Stomach (tissue), 9 donors: ENCODE measurements around the gene SOWAHC. TPM values are rescaled to one million over a fixed set of nuclear protein-coding genes. Genes with fewer than 3 reads are reported as not detected.

Experiments used
- DNase-seq, 2 donors: peaks; one replicate each; pipeline versions ENCODE4 v3.0.0 to v3.0.0-alpha.2; 2013 to 2019
- H3K27ac ChIP-seq, 5 donors: fragments of 200-600 bp in 4 of 5; sonication (generic) in 4 of 5; one replicate each; pipeline ENCODE4 v1.5.1; 2013 to 2019; ENCODE audit warnings: mild to moderate bottlenecking in 1 of 5, moderate library complexity in 1 of 5
- H3K27me3 ChIP-seq, 3 donors: fragments of 200-600 bp; sonication (generic); one replicate each; pipeline ENCODE4 v1.5.1; 2017 to 2019; ENCODE audit warnings: mixed run types in 1 of 3
- H3K36me3 ChIP-seq, 4 donors: fragments of 200-600 bp; sonication (generic); 1 replicate in 3 of 4; 2 replicates in 1 of 4; pipeline ENCODE4 v1.5.1; 2016 to 2019
- H3K4me1 ChIP-seq, 4 donors: fragments of 200-600 bp; sonication (generic); one replicate each; pipeline ENCODE4 v1.5.1; 2016 to 2019
- H3K4me3 ChIP-seq, 4 donors: fragments of 200-600 bp; sonication (generic) in 3 of 4; one replicate each; pipeline ENCODE4 v1.5.1; 2016 to 2019; ENCODE audit warnings: mild to moderate bottlenecking in 1 of 4
- H3K9me3 ChIP-seq, 4 donors: fragments of 200-600 bp; sonication (generic); one replicate each; pipeline ENCODE4 v1.5.1; 2016 to 2019
- EP300 ChIP-seq: sonication (generic); formaldehyde crosslinking; IDR thresholded peaks from one replicate; pipeline ENCODE4 v1.6.1; 2017; ENCODE audit warnings: antibody characterized with exemption
- POLR2A ChIP-seq, 4 donors: fragments of 450-650 bp; IDR thresholded peaks; one replicate each; pipeline ENCODE4 v1.6.1; 2016; ENCODE audit warnings: antibody characterized with exemption in 4 of 4, control low read depth in 2 of 4, mild to moderate bottlenecking in 1 of 4, moderate library complexity in 1 of 4
- POLR2AphosphoS5 ChIP-seq, 3 donors: sonication (generic); formaldehyde crosslinking; IDR thresholded peaks; one replicate each; pipeline ENCODE4 v1.6.1; 2016; ENCODE audit warnings: antibody characterized with exemption in 3 of 3
- WGBS, 5 donors: extraction: QIAGEN DNeasy Blood & Tissue Kit in 3 of 5; methylation state at CpG; one replicate each; pipeline versions ENCODE4 v1.1.5 to v1.1.7; 2013 to 2018; 5-methylcytosine and 5-hydroxymethylcytosine counted together
- intact Hi-C: fragments of 100-400 bp; cut with DNase I; formaldehyde crosslinking; loops from one replicate; pipeline ENCODE4 v1.15.1; 2023; ENCODE audit warnings: low total_unique reads
- polyA plus RNA-seq, 3 donors: library from polyadenylated mRNA; stranded (reverse); fragments of 200-250 nt; gene quantifications; one replicate each; pipeline ENCODE4 v1.2.3, GENCODE V29; 2013
- total RNA-seq, 5 donors: library from RNA; depleted of rRNA; stranded (reverse); fragments of >200 nt; gene quantifications; one replicate each; pipeline versions ENCODE4 v1.1.0 to v1.2.3, GENCODE V29; 2014 to 2016
- TF ChIP-seq, protein P1 (sequence below), 7 experiments: fragments of 450-650 bp in 4 of 7; fragments of 200-600 bp in 3 of 7; sonication (generic) in 3 of 7; IDR thresholded peaks; one replicate each; pipeline ENCODE4 v1.5.1; 2016 to 2019; ENCODE audit warnings: antibody characterized with exemption in 7 of 7, control low read depth in 2 of 7, mild to moderate bottlenecking in 1 of 7
- donor health status: healthy with polysubstance abuse.
- donor health status: Bipolar disorder and iron deficiency.
- donor health status: healthy.

SOWAHC gene
- total and polyA plus RNA-seq, 8 donors = 3.3 to 93.9 (median 9.2) TPM

DNA sequence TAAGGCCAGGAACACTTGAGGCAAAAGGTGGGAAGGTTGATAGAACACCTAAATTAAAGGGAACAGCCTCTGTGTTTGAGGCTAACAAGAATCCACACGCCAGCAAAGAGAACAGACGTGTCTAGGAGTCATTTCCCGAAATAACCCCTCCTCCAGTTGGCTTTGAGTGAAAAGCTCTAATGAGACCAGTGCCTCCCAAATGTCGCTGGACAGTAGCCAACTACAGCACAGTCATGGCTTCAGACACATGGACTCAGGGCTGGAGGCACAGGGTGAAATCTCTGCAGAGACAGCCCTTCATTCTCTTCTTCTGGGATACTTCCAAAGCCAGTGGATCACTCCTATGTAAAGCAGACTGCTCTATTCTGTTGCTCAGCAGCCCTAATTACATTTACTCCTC is 49.6 kb downstream of the SOWAHC start:
- Histone ChIP-seq H3K4me3 (no peak overlapping the region), H3K27me3 (no peaks in the 10 kb centered on the region), H3K36me3 (no peaks in the 10 kb centered on the region), H3K27ac (no peak overlapping the region), H3K4me1 (peaks cover 0 to 15% (median 6%) of the 10 kb centered on the region in 4 donors), H3K9me3 (no peaks in the 10 kb centered on the region)
- TF ChIP-seq POLR2AphosphoS5 (IDR thresholded peaks at IDR 0.05) = peak in 1 of 3 donors; percentile 57
- TF ChIP-seq POLR2A (IDR thresholded peaks at IDR 0.05) = no peak
- intact Hi-C loops = no loop called here
- peak in 1 of 2 donors; percentile 86 for DNase-seq
- WGBS, 5 donors = 25 to 45% (median 41%) methylated on average over 4 of the region's 4 CpGs

DNA sequence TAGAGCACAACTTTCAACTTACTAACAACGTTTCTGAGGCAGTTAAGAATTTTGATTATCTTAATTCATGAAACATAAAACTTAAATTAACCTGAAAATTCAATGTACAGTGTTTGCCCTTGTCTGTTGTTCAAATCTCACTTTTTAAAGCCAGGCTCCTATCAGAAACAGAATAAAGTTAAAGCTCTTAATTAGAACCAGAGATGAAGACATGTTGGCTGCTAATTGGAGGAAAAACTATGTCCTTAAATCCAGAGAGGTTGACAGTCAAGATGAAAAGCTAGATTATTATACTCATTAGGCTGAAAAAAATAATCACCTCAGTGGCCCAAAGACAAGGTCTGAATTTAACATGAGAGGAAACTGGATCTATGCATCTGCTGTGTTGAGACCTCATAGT is 52.3 kb downstream of the SOWAHC start:
- Histone ChIP-seq H3K9me3 (no peaks in the 10 kb centered on the region), H3K36me3 (no peaks in the 10 kb centered on the region), H3K4me3 (no peak overlapping the region), H3K4me1 (peaks cover 0 to 15% (median 6%) of the 10 kb centered on the region in 4 donors), H3K27me3 (peaks cover 0 to 6% (median 0%) of the 10 kb centered on the region in 3 donors), H3K27ac (no peak overlapping the region)
- intact Hi-C loops = no loop called here
- no peak for DNase-seq
- 63 to 80% (median 75%) methylated on average over 1 of the region's 1 CpG for WGBS, 5 donors
- TF ChIP-seq POLR2AphosphoS5 (IDR thresholded peaks at IDR 0.05) (no peak), EP300 (no peak), POLR2A (IDR thresholded peaks at IDR 0.05) (no peak)
- TF ChIP-seq, protein P1, sequence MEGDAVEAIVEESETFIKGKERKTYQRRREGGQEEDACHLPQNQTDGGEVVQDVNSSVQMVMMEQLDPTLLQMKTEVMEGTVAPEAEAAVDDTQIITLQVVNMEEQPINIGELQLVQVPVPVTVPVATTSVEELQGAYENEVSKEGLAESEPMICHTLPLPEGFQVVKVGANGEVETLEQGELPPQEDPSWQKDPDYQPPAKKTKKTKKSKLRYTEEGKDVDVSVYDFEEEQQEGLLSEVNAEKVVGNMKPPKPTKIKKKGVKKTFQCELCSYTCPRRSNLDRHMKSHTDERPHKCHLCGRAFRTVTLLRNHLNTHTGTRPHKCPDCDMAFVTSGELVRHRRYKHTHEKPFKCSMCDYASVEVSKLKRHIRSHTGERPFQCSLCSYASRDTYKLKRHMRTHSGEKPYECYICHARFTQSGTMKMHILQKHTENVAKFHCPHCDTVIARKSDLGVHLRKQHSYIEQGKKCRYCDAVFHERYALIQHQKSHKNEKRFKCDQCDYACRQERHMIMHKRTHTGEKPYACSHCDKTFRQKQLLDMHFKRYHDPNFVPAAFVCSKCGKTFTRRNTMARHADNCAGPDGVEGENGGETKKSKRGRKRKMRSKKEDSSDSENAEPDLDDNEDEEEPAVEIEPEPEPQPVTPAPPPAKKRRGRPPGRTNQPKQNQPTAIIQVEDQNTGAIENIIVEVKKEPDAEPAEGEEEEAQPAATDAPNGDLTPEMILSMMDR (IDR thresholded peaks at IDR 0.05) = no peak

Other genes with a start within 250 kb of the SOWAHC start
- gene SEPTIN10, start 398 bp upstream of the SOWAHC start, total RNA-seq = 100 to 1,000 TPM in 1 of 5 donors, 10 to 100 TPM in 4; 29.0 to 101 (median 54.9) TPM
- 10 to 100 TPM; 24.9 to 41.9 (median 31.0) TPM for gene SEPTIN10, start 398 bp upstream of the SOWAHC start, polyA plus RNA-seq
- 100 to 1,000 TPM in 1 of 5 donors, 10 to 100 TPM in 2, 1 to 10 TPM in 2; 3.5 to 160 (median 17.7) TPM for gene RGPD5, start 179.9 kb downstream of the SOWAHC start, total RNA-seq
- gene RGPD5, start 179.9 kb downstream of the SOWAHC start, polyA plus RNA-seq = 1 to 10 TPM; 4.5 to 6.5 (median 5.2) TPM